Astrocyte of the hippocampus (primary cell): Measurements from ENCODE around the gene PCP4.
A peak's percentile ranks its signal among the peaks of the same experiment; 100 is the strongest.

ENCODE experiments used
- DNase-seq: peaks from one replicate; pipeline ENCODE4 v3.0.0; 2011; ENCODE audit warnings: low read depth, low spot score

PCP4 gene

GRCh38 chr21:39918558-39918957 lies 51.3 kb downstream of the PCP4 start:
- no peak for DNase-seq

GRCh38 chr21:39923476-39923875 lies 56.2 kb downstream of the PCP4 start:
- DNase-seq, result no peak

GRCh38 chr21:39924577-39925308 lies 57.5 kb downstream of the PCP4 start:
- DNase-seq, result no peak

- DNase-seq, result no peak
These were observed 60.2 kb downstream of the PCP4 start for GRCh38 chr21:39927304-39927886.

GRCh38 chr21:39932335-39932734 lies 65.1 kb downstream of the PCP4 start:
- no peak for DNase-seq

- no peak for DNase-seq
These were observed 67.7 kb downstream of the PCP4 start for GRCh38 chr21:39934895-39935294.

- DNase-seq, result no peak
These were observed 68.5 kb downstream of the PCP4 start for GRCh38 chr21:39935716-39936115.

- peak; percentile 46 for DNase-seq
These were observed 70.9 kb downstream of the PCP4 start for GRCh38 chr21:39938086-39938625.

GRCh38 chr21:39946199-39946598 lies 79.0 kb downstream of the PCP4 start:
- no peak for DNase-seq

GRCh38 chr21:39947031-39947430 lies 79.8 kb downstream of the PCP4 start:
- no peak for DNase-seq

- no peak for DNase-seq
These were observed 84.2 kb downstream of the PCP4 start for GRCh38 chr21:39951183-39952101.

GRCh38 chr21:39952265-39952664 lies 85.0 kb downstream of the PCP4 start:
- DNase-seq, result no peak

- DNase-seq, result no peak
These were observed 87.3 kb downstream of the PCP4 start for GRCh38 chr21:39954570-39954969.

GRCh38 chr21:39955326-39955725 lies 88.1 kb downstream of the PCP4 start:
- DNase-seq, result no peak

GRCh38 chr21:39956586-39956985 lies 89.3 kb downstream of the PCP4 start:
- no peak for DNase-seq

- no peak for DNase-seq
These were observed 91.5 kb downstream of the PCP4 start for GRCh38 chr21:39958731-39959130.

GRCh38 chr21:39961251-39961650 lies 94.0 kb downstream of the PCP4 start:
- peak; percentile 6 for DNase-seq

- no peak for DNase-seq
These were observed 97.8 kb downstream of the PCP4 start for GRCh38 chr21:39965026-39965425.

- no peak for DNase-seq
These were observed 99.5 kb downstream of the PCP4 start for GRCh38 chr21:39966786-39967185.

GRCh38 chr21:39968010-39968409 lies 100.8 kb downstream of the PCP4 start:
- no peak for DNase-seq

- DNase-seq, result no peak
These were observed 102.6 kb downstream of the PCP4 start for GRCh38 chr21:39969691-39970364.

GRCh38 chr21:39971956-39972355 lies 104.7 kb downstream of the PCP4 start:
- no peak for DNase-seq
